ENCODE results near the gene KRT73. TPM values are rescaled to one million over a fixed set of nuclear protein-coding genes. Genes with fewer than 3 reads are reported as not detected.

KRT73 gene
- total and polyA plus RNA-seq, 2 donors (not counting 1 experiment from before 2014, with no cell fraction given) = not detected

DNA sequence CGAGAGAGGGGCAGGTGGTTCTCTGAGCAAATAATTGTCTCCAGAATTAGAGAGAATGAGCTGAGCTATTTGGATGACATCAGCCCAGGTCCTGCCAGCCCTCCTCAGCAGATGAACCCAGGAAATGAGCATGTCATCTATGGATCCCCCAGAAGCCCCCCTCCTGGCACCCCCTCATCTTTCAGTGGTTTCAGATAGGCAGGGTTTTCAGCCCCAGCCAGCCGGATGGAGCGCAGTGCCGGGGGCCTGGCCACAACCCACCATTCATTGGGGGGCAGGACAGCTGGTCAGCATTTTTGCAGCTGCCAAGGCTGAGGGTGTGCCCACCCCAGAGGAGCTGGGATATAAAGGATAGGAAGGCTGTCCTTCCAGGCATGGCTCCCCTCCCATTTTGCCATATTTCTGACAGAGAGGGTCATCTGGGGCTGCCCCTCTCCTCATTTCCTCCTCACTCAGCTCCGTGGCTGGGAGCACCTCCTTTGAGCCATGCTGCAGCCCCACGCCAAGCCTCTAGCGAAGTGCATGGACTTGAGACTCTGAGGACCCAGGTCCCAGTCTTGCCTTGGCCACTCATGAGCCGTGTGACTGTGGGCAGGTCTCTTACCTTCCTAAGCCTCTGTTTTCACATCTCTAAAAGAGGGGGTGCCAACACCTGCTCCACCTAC is 59.4 kb downstream of the KRT73 start:
- H3K9me3 ChIP-seq (ENCODE audit: control insufficient read depth, insufficient read depth, low read depth, low read length) = no peaks in the 10 kb centered on the region
- H4K20me1 ChIP-seq (ENCODE audit: control insufficient read depth, extremely low read depth, insufficient read depth, low read length) = no peaks in the 10 kb centered on the region
- no peak overlapping the region for H3K27ac ChIP-seq (ENCODE audit: insufficient read depth, low read length)
- TF ChIP-seq, protein P1, sequence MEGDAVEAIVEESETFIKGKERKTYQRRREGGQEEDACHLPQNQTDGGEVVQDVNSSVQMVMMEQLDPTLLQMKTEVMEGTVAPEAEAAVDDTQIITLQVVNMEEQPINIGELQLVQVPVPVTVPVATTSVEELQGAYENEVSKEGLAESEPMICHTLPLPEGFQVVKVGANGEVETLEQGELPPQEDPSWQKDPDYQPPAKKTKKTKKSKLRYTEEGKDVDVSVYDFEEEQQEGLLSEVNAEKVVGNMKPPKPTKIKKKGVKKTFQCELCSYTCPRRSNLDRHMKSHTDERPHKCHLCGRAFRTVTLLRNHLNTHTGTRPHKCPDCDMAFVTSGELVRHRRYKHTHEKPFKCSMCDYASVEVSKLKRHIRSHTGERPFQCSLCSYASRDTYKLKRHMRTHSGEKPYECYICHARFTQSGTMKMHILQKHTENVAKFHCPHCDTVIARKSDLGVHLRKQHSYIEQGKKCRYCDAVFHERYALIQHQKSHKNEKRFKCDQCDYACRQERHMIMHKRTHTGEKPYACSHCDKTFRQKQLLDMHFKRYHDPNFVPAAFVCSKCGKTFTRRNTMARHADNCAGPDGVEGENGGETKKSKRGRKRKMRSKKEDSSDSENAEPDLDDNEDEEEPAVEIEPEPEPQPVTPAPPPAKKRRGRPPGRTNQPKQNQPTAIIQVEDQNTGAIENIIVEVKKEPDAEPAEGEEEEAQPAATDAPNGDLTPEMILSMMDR (conservative IDR thresholded peaks at IDR 0.05 in 1 of 2, IDR thresholded peaks at IDR 0.05 in 1 of 2; ENCODE audit: low read depth in 1 of 2, low read length in 2 of 2) = no peak
- no peak for TF ChIP-seq EZH2 (IDR thresholded peaks at IDR 0.05; ENCODE audit: low read length, missing control alignments)
- no peak overlapping the region for H3K4me3 ChIP-seq (replicated peaks in 1 of 4; ENCODE audit: control extremely low read depth in 1 of 4, insufficient read depth in 1 of 4, low read depth in 3 of 4, low read length in 4 of 4)
- no peak for DNase-seq (ENCODE audit: low read depth in 2 of 2)
- H3K4me2 ChIP-seq (ENCODE audit: extremely low read depth, insufficient read depth, low read length) = no peak overlapping the region
- H2AFZ ChIP-seq (ENCODE audit: low read length) = no peak overlapping the region
- H3K36me3 ChIP-seq (ENCODE audit: control insufficient read depth, insufficient read depth, low read length) = no peaks in the 10 kb centered on the region
- H3K9ac ChIP-seq (ENCODE audit: insufficient read depth, low read length) = no peak overlapping the region
- H3K4me1 ChIP-seq (ENCODE audit: control insufficient read depth, extremely low read depth, insufficient read depth, low read length) = no peaks in the 10 kb centered on the region
- H3K79me2 ChIP-seq (ENCODE audit: control insufficient read depth, insufficient read depth, low read length) = no peaks in the 10 kb centered on the region
- H3K27me3 ChIP-seq (ENCODE audit: control insufficient read depth, insufficient read depth, low read length) = no peaks in the 10 kb centered on the region

Other genes with a start within 250 kb of the KRT73 start
- gene KRT84, start 232.9 kb downstream of the KRT73 start, total RNA-seq = not detected in 2 replicates
- gene KRT84, start 232.9 kb downstream of the KRT73 start, polyA plus RNA-seq = not detected in 2 replicates
- not detected in 2 replicates for gene KRT82, start 212.2 kb downstream of the KRT73 start, total RNA-seq
- not detected in 2 replicates for gene KRT82, start 212.2 kb downstream of the KRT73 start, polyA plus RNA-seq
- not detected in 2 replicates for gene KRT75, start 184.2 kb downstream of the KRT73 start, total RNA-seq
- gene KRT75, start 184.2 kb downstream of the KRT73 start, polyA plus RNA-seq = not detected in 2 replicates
- gene KRT6B, start 166.4 kb downstream of the KRT73 start, total RNA-seq = not detected in 2 replicates
- gene KRT6B, start 166.4 kb downstream of the KRT73 start, polyA plus RNA-seq = 0.05 and 0.07 TPM in 2 replicates
- not detected in 2 replicates for gene KRT6C, start 144.8 kb downstream of the KRT73 start, total RNA-seq
- not detected in 2 replicates for gene KRT6C, start 144.8 kb downstream of the KRT73 start, polyA plus RNA-seq
- not detected in 2 replicates for gene KRT6A, start 125.3 kb downstream of the KRT73 start, total RNA-seq
- gene KRT6A, start 125.3 kb downstream of the KRT73 start, polyA plus RNA-seq = 0.32 and 41.1 TPM in 2 replicates
- not detected in 2 replicates for gene KRT5, start 98.2 kb downstream of the KRT73 start, total RNA-seq
- 0.81 and 0.82 TPM in 2 replicates for gene KRT5, start 98.2 kb downstream of the KRT73 start, polyA plus RNA-seq
- not detected in 2 replicates for gene KRT71, start 65.4 kb downstream of the KRT73 start, total RNA-seq
- gene KRT71, start 65.4 kb downstream of the KRT73 start, polyA plus RNA-seq = not detected in 2 replicates
- not detected in 2 replicates for gene KRT74, start 44.7 kb downstream of the KRT73 start, total RNA-seq
- gene KRT74, start 44.7 kb downstream of the KRT73 start, polyA plus RNA-seq = not detected in 2 replicates
- not detected in 2 replicates for gene KRT72, start 17.1 kb downstream of the KRT73 start, total RNA-seq
- gene KRT72, start 17.1 kb downstream of the KRT73 start, polyA plus RNA-seq = not detected in 2 replicates
- gene KRT2, start 33.7 kb upstream of the KRT73 start, total RNA-seq = not detected in 2 replicates
- not detected in 2 replicates for gene KRT2, start 33.7 kb upstream of the KRT73 start, polyA plus RNA-seq
- gene KRT1, start 61.8 kb upstream of the KRT73 start, total RNA-seq = not detected in 2 replicates
- not detected in 2 replicates for gene KRT1, start 61.8 kb upstream of the KRT73 start, polyA plus RNA-seq
- gene KRT77, start 85.0 kb upstream of the KRT73 start, total RNA-seq = not detected in 2 replicates
- not detected in 2 replicates for gene KRT77, start 85.0 kb upstream of the KRT73 start, polyA plus RNA-seq
- gene KRT76, start 158.8 kb upstream of the KRT73 start, total RNA-seq = not detected in 2 replicates
- not detected in 2 replicates for gene KRT76, start 158.8 kb upstream of the KRT73 start, polyA plus RNA-seq
- not detected in 2 replicates for gene KRT3, start 177.6 kb upstream of the KRT73 start, total RNA-seq
- gene KRT3, start 177.6 kb upstream of the KRT73 start, polyA plus RNA-seq = not detected in 2 replicates
- gene KRT4, start 195.6 kb upstream of the KRT73 start, total RNA-seq = under 0.01 TPM in 2 replicates
- gene KRT4, start 195.6 kb upstream of the KRT73 start, polyA plus RNA-seq = 0.17 and 0.23 TPM in 2 replicates
- not detected in 2 replicates for gene KRT79, start 215.8 kb upstream of the KRT73 start, total RNA-seq
- not detected in 2 replicates for gene KRT79, start 215.8 kb upstream of the KRT73 start, polyA plus RNA-seq
- not detected in 2 replicates for gene KRT78, start 230.4 kb upstream of the KRT73 start, total RNA-seq
- not detected in 2 replicates for gene KRT78, start 230.4 kb upstream of the KRT73 start, polyA plus RNA-seq

Data from fibroblast of lung (primary cell).